Measurements from ENCODE around the gene TPO. TPM values are rescaled to one million over a fixed set of nuclear protein-coding genes. Genes with fewer than 3 reads are reported as not detected.
A peak's percentile ranks its signal among the peaks of the same experiment; 100 is the strongest.

Gene TPO
- total and polyA plus RNA-seq, 11 donors = 3.0 to 13.8 (median 8.4) TPM

GRCh38 chr2:1581965-1582625 is 168.8 kb downstream of the TPO start:
- peaks cover 0 to 5% (median 0%) of the 10 kb centered on the region in 12 donors for H3K4me1 ChIP-seq
- intact Hi-C loops (cut with DNase I) = loop anchor here in 1 of 10 donors (10.0 kb wide), 1 partner anchor 243 kb away; no protein-coding TSS in a partner anchor
- H3K36me3 ChIP-seq = no peaks in the 10 kb centered on the region
- no peaks in the 10 kb centered on the region for H3K27me3 ChIP-seq
- no peaks in the 10 kb centered on the region for H3K9me3 ChIP-seq
- peak overlapping the region in 2 of 12 donors; percentile 9 to 23 for H3K4me3 ChIP-seq
- DNase-seq (peak in 1 of 5 donors; percentile 11), ATAC-seq (no peak)
- WGBS, 4 donors = 58 to 65% (median 61%) methylated on average over 10 of the region's 10 CpGs
- peak overlapping the region in 10 of 12 donors; percentile 39 to 62 (median 48) for H3K27ac ChIP-seq
- TF ChIP-seq CTCF (IDR thresholded peaks at IDR 0.05) = no peak
- no peak for TF ChIP-seq POLR2A (IDR thresholded peaks at IDR 0.05)

- Histone ChIP-seq H3K36me3 (no peaks in the 10 kb centered on the region), H3K4me3 (no peak overlapping the region), H3K27ac (no peak overlapping the region), H3K27me3 (no peaks in the 10 kb centered on the region), H3K9me3 (no peaks in the 10 kb centered on the region), H3K4me1 (peaks cover 0 to 5% (median 0%) of the 10 kb centered on the region in 12 donors)
- WGBS, 4 donors = 86 to 92% (median 90%) methylated on average over 22 of the region's 22 CpGs
- ATAC-seq = no peak
- intact Hi-C loops (cut with DNase I) = loop anchor here in 1 of 10 donors (10.0 kb wide), 1 partner anchor 242 kb away; no protein-coding TSS in a partner anchor
- DNase-seq = peak in 1 of 5 donors; percentile 10
- TF ChIP-seq CTCF (IDR thresholded peaks at IDR 0.05) = no peak
- TF ChIP-seq POLR2A (IDR thresholded peaks at IDR 0.05) = no peak
Measured at GRCh38 chr2:1582891-1583341, 169.7 kb downstream of the TPO start.

GRCh38 chr2:1584051-1584531 is 170.8 kb downstream of the TPO start:
- Histone ChIP-seq H3K27me3 (no peaks in the 10 kb centered on the region), H3K4me3 (no peak overlapping the region), H3K27ac (no peak overlapping the region), H3K36me3 (no peaks in the 10 kb centered on the region), H3K4me1 (peaks cover 0 to 5% (median 0%) of the 10 kb centered on the region in 12 donors), H3K9me3 (no peaks in the 10 kb centered on the region)
- DNase-seq (peak in 1 of 5 donors; percentile 20), ATAC-seq (no peak)
- 92 to 96% (median 94%) methylated on average over 15 to 21 of the region's 21 CpGs for WGBS, 4 donors
- TF ChIP-seq CTCF (IDR thresholded peaks at IDR 0.05) = no peak
- TF ChIP-seq POLR2A (IDR thresholded peaks at IDR 0.05) = no peak
- intact Hi-C loops (cut with DNase I) = loop anchor here in 1 of 10 donors (10.0 kb wide), 1 partner anchor 241 kb away; no protein-coding TSS in a partner anchor

GRCh38 chr2:1584691-1585485 is 171.6 kb downstream of the TPO start:
- no peak overlapping the region for H3K27ac ChIP-seq
- H3K9me3 ChIP-seq = no peaks in the 10 kb centered on the region
- no peaks in the 10 kb centered on the region for H3K27me3 ChIP-seq
- peaks cover 0 to 5% (median 0%) of the 10 kb centered on the region in 12 donors for H3K4me1 ChIP-seq
- ATAC-seq (no peak), DNase-seq (no peak)
- intact Hi-C loops (cut with DNase I) = loop anchor here in 1 of 10 donors (10.0 kb wide), 1 partner anchor 240 kb away; no protein-coding TSS in a partner anchor
- H3K4me3 ChIP-seq = no peak overlapping the region
- TF ChIP-seq POLR2A (IDR thresholded peaks at IDR 0.05) (no peak), CTCF (IDR thresholded peaks at IDR 0.05) (no peak)
- 92 to 98% (median 92%) methylated on average over 18 of the region's 18 CpGs for WGBS, 4 donors
- no peaks in the 10 kb centered on the region for H3K36me3 ChIP-seq
